ENCODE data around the gene LILRA5.
A peak's percentile ranks its signal among the peaks of the same experiment; 100 is the strongest.
"Not testable (repeated sequence)": the region's sequence is repeated elsewhere in the genome, so short reads cannot be mapped to it uniquely, and the experiment has no call there.

The LILRA5 gene

DNA sequence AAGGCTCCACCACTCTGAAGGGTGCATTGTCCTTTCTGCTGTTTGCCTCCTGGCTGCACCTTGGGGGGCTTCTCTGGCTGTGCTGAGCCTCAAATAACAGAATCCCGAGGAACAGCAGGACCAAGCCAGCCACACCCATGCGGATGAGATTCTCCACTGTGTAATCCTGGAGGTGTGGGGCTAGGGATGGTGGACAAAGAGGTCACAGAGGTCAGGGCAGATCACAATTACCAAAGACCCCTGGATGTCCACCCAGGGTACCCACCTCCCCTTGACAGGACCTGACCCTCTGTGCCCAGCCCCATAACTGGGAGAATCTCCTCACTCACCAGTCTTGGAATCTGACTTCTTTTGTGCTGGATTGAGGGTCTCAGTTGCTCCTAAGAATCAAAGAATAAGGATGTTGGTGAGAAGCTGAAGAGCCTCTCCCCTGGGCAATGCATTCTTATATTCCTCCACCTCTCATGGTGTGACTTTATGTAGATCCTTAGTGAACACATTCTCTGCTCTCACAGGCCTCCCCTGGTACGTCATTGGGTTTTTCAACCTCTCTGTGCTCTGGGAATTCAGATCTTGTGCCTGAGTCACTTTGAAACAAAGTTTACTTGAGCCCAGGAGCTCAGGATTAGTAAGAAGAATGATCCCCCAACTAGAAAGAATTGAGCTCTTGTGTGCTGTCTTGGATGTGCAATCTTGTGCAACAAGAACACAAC lies 20.8 kb upstream of the LILRA5 start:
- DNase-seq, result no peak

GRCh38 chr19:54332149-54332548 lies 19.2 kb upstream of the LILRA5 start:
- no peak for DNase-seq

DNA sequence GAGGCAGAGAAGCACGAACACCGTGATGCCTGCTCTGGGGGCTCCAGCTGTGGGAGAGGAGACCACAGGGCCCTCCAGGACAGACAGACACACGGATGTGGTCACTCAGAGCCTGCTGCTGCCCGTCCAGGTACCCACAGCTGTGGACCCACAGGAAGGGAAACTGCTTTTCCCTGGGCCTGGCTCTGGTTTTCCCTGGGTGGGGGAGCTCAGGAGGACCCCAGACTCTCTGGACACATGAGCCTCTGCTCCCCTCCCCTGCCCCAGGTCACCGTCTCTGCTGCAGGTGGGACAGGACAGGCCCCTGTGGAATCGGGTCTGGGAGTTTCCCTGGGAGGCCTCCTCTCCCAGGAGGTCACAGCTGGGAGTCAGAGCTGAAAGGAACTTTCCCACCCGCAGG lies 18.7 kb upstream of the LILRA5 start:
- no peak for DNase-seq

- no peak for DNase-seq
Measured at GRCh38 chr19:54329476-54330165, 16.7 kb upstream of the LILRA5 start.

- DNase-seq, result not testable (repeated sequence)
Measured at GRCh38 chr19:54328781-54329180, 15.8 kb upstream of the LILRA5 start.

DNA sequence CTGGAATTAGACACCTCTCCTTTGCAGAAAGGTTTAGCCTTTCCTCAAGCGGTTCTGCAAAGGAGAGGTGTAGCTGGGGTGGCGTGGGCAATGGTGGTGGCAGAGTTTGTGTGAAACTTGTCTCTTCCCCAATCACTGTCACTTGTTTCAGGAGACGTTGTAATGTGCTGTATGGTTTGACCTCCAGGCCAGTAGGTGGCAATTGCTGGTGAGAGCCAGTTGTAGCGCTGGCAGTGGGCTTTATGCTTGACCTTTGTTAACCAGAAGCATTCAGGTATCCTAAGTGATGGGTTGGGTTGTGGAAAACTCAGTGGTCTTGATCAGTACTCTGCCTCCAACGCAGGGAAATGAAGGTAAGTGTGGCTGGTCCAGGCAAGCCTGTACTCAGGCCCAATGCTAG lies 12.7 kb upstream of the LILRA5 start:
- peak in 1 of 2 experiments; percentile 42 for DNase-seq

GRCh38 chr19:54325194-54325621 lies 12.2 kb upstream of the LILRA5 start:
- peak in 1 of 2 experiments; percentile 43 for DNase-seq

- DNase-seq, result no peak
Measured at GRCh38 chr19:54324071-54324470, 11.1 kb upstream of the LILRA5 start.

GRCh38 chr19:54322934-54323333 lies 10.0 kb upstream of the LILRA5 start:
- not testable (repeated sequence) for DNase-seq

DNA sequence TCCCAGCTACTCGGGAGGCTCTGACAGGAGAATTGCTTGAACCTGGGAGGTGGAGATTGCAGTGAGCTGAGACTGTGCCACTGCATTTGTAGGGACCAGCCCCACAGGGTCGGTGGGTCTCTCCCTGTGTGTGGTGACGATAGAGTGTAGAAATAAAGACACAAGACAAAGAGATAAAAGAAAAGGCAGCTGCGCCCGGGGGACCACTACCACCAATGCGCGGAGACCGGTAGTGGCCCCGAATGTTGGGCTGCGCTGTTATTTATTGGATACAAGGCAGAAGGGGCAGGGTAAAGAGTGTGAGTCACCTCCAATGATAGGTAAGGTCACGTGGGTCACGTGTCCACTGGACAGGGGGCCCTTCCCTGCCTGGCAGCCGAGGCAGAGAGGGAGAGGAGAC lies 9.3 kb upstream of the LILRA5 start:
- not testable (repeated sequence) for DNase-seq

GRCh38 chr19:54319892-54320670 lies 7.1 kb upstream of the LILRA5 start:
- DNase-seq, result no peak

DNA sequence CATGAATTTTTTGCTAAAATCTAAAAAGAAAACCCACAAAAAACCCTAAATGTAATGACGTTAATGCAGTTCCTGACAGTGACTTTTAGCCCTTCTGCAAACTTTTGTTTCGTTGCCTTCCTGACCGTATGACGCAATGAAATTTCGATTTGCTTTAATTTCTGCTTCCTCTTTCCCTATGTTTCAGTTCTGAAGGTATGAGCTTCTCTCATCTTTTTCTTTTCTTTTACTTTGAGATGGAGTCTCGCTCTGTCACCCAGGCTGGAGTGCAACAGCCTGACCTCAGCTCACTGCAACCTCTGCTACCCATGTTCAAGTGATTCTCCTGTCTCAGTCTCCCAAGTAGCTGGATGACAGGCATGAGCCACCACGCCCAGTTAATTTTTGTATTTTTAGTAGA lies 6.1 kb upstream of the LILRA5 start:
- DNase-seq, result no peak

GRCh38 chr19:54317965-54318240 lies 4.9 kb upstream of the LILRA5 start:
- no peak for DNase-seq

- DNase-seq, result no peak
Measured at GRCh38 chr19:54317108-54317964, 4.4 kb upstream of the LILRA5 start.

GRCh38 chr19:54316746-54317107 lies 3.8 kb upstream of the LILRA5 start:
- no peak for DNase-seq

DNA sequence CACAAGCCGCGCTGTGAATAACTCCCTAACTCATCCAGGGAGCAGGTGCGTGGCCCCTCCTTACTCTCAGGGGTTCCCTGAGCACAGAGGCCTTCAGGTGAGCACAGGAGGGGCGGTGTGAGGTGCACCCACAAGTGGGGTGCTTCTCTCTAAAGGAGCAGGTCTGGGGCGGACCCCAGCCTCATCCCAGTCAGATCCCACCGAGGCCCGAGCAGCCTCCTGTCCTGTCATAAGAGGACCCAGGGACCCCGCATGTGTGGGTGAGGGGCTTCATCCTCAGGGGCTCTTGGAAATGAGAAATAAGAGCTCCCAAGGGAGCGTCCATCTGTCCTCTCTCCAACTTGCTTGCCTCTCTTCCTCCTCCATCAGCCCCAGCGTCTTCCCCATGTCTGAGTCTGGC lies 3.0 kb upstream of the LILRA5 start:
- DNase-seq, result no peak

DNA sequence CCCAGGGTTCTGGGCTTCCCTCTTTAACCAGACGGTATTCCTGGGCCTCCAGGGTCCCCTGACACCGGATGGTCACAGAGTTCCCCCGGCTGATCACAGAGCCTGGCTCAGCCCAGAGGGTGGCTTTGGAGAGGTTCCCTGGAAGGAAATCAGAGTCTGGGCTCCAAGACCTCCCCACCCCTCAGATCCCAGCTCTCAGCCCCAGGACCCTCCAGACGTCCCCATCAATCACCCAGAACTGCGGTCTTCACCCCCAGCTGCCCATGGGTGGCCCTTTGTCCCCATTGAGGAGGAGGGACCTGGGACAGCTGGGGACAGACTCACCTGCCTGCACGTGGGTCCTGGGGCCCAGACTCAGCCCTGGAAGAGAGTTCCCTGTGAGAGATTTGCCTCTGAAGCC lies 955 bp downstream of the LILRA5 start:
- no peak for DNase-seq

DNA sequence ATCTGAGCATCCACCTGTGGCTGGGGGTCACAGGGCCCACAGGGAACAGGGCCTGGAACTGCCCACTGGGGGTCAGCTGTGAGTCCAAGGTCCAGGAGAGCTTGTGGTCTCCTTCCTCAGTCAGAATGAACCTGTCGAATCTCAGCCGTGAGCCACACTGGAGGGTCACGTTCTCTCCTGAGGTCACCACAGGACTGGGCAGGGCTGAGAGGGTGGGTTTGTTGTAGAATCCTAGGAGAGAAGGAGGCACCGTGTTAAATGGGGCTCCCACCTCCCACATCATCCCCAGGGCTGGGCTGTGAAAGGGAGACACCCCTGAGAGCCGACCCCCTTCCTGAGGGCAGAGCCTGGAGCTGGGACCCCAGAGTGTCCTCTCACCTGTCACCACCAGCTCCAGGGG lies 1.5 kb downstream of the LILRA5 start:
- no peak for DNase-seq

DNA sequence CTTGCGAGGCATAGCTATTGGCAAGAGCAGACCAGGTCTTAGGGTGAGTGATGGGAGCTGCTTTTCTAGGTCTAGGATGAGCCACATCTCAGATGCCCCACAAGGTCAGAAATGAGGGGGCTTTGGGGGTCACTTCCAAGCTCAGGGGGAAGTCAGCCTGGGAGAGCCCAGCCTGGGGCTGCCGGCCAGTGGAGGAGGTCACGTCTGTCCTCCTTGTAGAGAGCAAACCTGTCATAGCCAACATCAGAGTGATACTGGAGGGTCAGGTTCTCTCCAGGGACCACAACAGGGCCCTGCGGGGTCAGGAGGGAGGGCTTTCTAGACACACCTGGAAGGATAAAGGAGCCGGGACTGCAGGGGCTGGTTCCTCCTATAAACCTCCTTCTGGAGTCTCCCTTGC lies 2.4 kb downstream of the LILRA5 start:
- DNase-seq, result no peak

GRCh38 chr19:54309811-54310210 lies 3.2 kb downstream of the LILRA5 start:
- DNase-seq, result no peak

DNA sequence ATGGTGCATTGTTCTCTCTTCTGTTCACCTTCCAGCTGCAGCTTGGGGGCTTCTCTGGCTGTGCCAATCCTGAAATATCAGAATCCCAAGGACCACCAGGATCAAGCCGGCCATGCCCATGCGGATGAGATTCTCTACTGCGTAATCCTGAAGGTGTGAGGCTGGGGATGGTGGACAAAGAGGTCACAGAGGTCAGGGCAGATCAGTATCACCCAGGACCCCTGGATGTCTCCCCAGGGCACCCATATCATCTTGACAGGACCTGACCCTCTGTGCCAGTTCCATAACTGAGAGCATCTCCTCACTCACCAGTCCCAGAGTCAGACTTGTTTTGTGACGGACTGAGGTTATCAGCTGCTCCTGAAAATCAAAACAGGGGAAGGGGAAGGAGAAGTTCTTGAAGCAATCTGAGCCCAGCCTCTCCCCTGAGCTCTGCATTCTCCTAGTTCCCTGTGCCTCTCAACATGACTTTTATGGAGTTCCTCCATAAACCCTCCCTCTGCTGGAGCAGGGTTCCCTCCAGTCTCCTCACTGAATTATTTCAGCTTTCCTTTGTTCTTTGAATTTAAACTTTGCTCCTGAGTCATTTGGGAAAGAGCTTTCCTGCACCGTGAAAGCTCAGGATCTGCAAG lies 5.5 kb downstream of the LILRA5 start:
- DNase-seq, result no peak

- DNase-seq, result no peak
Measured at GRCh38 chr19:54305141-54305540, 7.8 kb downstream of the LILRA5 start.

- no peak for DNase-seq
Measured at GRCh38 chr19:54302257-54302656, 10.7 kb downstream of the LILRA5 start.

Data from NCI-H1930 (cell line).